ENCODE data around the gene HMG20B.

- TF ChIP-seq CTCF (optimal IDR thresholded peaks at IDR 0.05 in 1 of 3, IDR thresholded peaks at IDR 0.05 in 1 of 3, conservative IDR thresholded peaks at IDR 0.05 in 1 of 3; ENCODE audit: extremely low read depth in 1 of 3, insufficient read depth in 2 of 3, low read length in 3 of 3) (no peak), EZH2 (IDR thresholded peaks at IDR 0.05; ENCODE audit: low read length) (no peak)
These were observed 33.0 kb upstream of the HMG20B start for GRCh38 chr19:3539756-3540118.

Data from keratinocyte (primary cell).